ENCODE results near the gene ZBTB46. TPM values are rescaled to one million over a fixed set of nuclear protein-coding genes. Genes with fewer than 3 reads are reported as not detected.

ZBTB46 gene
- total RNA-seq, 1 donor from 2014 or later: 52.2 TPM

- Histone ChIP-seq H3K36me3 (ENCODE audit: control insufficient read depth in 3 of 3, insufficient read depth in 3 of 3, low read length in 3 of 3) (peaks cover 25 to 32% (median 25%) of the 10 kb centered on the region in 3 donors), H3K4me1 (ENCODE audit: control insufficient read depth in 3 of 3, insufficient read depth in 3 of 3, low read length in 3 of 3) (peaks cover 25 to 28% (median 27%) of the 10 kb centered on the region in 3 donors)
These were observed 92.4 kb downstream of the ZBTB46 start for GRCh38 chr20:63738687-63739129.

DNA sequence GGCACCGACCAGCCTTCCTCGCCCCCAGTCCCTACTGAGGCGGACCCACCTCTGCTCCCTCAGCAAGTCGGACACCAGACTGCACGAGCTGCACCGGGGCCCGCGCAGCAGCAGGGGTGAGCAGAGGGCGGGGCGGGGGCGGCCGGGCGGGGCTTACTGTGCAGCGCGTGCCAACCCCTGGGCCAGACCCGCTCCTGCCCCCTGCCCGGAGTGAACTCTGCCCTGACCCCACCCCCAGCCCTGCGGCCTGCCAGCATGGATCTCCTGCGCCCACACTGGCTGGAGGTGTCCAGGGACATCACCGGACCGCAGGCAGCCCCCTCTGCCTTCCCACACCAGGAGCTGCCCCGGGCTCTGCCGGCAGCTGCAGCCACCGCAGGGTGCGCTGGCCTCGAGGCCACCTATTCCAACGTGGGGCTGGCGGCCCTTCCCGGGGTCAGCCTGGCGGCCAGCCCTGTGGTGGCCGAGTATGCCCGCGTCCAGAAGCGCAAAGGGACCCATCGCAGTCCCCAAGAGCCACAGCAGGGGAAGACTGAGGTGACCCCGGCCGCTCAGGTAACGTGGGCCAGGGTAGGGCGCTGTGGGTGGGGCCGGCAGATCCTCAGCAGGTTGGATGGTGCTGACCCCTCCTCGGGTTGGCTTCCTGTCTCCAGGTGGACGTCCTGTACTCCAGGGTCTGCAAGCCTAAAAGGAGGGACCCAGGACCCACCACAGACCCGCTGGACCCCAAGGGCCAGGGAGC, 92.9 kb downstream of the ZBTB46 start:
- Histone ChIP-seq H3K4me3 (ENCODE audit: low read length in 3 of 3) (peak overlapping the region in 2 of 3 donors; percentile 56 to 77), H3K4me1 (ENCODE audit: control insufficient read depth in 3 of 3, insufficient read depth in 3 of 3, low read length in 3 of 3) (peaks cover 25 to 28% (median 27%) of the 10 kb centered on the region in 3 donors), H3K36me3 (ENCODE audit: control insufficient read depth in 3 of 3, insufficient read depth in 3 of 3, low read length in 3 of 3) (peaks cover 22 to 33% (median 26%) of the 10 kb centered on the region in 3 donors), H3K27ac (ENCODE audit: low read depth, low read length) (peak overlapping the region; percentile 97), H3K9ac (ENCODE audit: low read depth in 1 of 3, low read length in 3 of 3) (peak overlapping the region in 2 of 3 donors; percentile 93 to 94), H3K27me3 (ENCODE audit: control insufficient read depth in 3 of 3, insufficient read depth in 3 of 3, low read length in 3 of 3) (no peaks in the 10 kb centered on the region), H3K9me3 (ENCODE audit: control insufficient read depth in 3 of 3, low read length in 3 of 3) (no peaks in the 10 kb centered on the region)

More at GRCh38 chr20:63738687-63739129, 92.4 kb downstream of the ZBTB46 start:
- Histone ChIP-seq H3K9me3 (ENCODE audit: control insufficient read depth in 3 of 3, low read length in 3 of 3) (no peaks in the 10 kb centered on the region), H3K9ac (ENCODE audit: low read depth in 1 of 3, low read length in 3 of 3) (peak overlapping the region; percentile 72 to 94 (median 93)), H3K27me3 (ENCODE audit: control insufficient read depth in 3 of 3, insufficient read depth in 3 of 3, low read length in 3 of 3) (no peaks in the 10 kb centered on the region), H3K4me3 (ENCODE audit: low read length in 3 of 3) (peak overlapping the region in 2 of 3 donors; percentile 76 to 77), H3K27ac (ENCODE audit: low read depth, low read length) (peak overlapping the region; percentile 97)

DNA sequence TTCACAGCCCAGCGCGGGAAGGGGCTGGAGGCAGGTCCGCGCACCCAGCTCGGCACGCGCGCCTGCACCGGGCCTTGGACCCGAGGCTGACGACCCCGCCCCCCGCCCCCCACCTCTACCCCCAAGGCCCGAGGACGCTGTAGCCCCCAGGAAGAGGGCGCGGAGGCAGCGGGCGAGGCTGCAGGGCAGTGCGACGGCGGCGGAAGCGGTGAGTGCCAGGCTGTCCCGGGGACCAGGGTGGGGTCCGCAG, 93.4 kb downstream of the ZBTB46 start:
- peaks cover 20 to 33% (median 25%) of the 10 kb centered on the region in 3 donors for H3K36me3 ChIP-seq (ENCODE audit: control insufficient read depth in 3 of 3, insufficient read depth in 3 of 3, low read length in 3 of 3)
- no peak overlapping the region for H3K9ac ChIP-seq (ENCODE audit: low read depth in 1 of 3, low read length in 3 of 3)
- peaks cover 23 to 28% (median 27%) of the 10 kb centered on the region in 3 donors for H3K4me1 ChIP-seq (ENCODE audit: control insufficient read depth in 3 of 3, insufficient read depth in 3 of 3, low read length in 3 of 3)
- no peak overlapping the region for H3K27ac ChIP-seq (ENCODE audit: low read depth, low read length)
- no peak overlapping the region for H3K4me3 ChIP-seq (ENCODE audit: low read length in 3 of 3)
- H3K9me3 ChIP-seq (ENCODE audit: control insufficient read depth in 3 of 3, low read length in 3 of 3): no peaks in the 10 kb centered on the region
- H3K27me3 ChIP-seq (ENCODE audit: control insufficient read depth in 3 of 3, insufficient read depth in 3 of 3, low read length in 3 of 3): no peaks in the 10 kb centered on the region

DNA sequence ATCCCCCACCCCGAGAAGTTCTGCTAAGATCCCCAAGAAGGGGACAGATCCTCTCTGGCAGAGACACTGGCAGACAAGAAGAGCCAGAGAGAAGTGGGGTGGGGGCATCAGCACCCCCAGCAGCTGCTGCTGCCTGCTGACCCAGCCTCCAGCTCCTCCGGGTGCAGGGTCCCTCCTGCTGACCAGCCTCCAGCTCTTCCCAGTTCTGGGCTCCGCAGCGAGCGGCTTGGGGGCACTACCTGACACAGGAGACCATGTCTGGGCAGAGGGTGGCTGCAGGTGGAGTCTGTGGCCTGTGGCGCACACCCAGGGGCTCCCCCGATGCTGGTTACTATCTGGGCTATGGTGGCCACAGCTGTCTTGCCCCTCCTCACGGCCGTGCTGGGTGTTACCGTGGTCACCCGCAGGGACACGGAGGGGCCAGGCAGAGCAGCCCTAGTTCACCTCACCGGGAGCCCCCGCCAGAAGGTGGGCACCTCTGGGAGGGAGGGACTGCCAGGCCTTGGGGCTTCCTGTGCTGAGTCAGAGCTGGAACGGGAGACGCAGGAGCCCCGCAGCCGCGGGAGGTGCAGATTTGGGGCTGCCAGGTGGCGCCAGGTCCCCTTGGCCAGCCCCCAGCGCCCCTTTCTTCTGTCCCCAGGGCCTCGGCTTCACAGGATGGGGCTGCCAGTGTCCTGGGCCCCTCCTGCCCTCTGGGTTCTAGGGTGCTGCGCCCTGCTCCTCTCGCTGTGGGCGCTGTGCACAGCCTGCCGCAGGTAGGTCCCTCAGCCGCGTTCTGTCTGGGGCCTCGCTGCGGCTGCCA, 94.0 kb downstream of the ZBTB46 start:
- H3K27ac ChIP-seq (ENCODE audit: low read depth, low read length): no peak overlapping the region
- H3K4me1 ChIP-seq (ENCODE audit: control insufficient read depth in 3 of 3, insufficient read depth in 3 of 3, low read length in 3 of 3): peaks cover 22 to 28% (median 25%) of the 10 kb centered on the region in 3 donors
- H3K9ac ChIP-seq (ENCODE audit: low read depth in 1 of 3, low read length in 3 of 3): no peak overlapping the region
- no peaks in the 10 kb centered on the region for H3K27me3 ChIP-seq (ENCODE audit: control insufficient read depth in 3 of 3, insufficient read depth in 3 of 3, low read length in 3 of 3)
- no peaks in the 10 kb centered on the region for H3K9me3 ChIP-seq (ENCODE audit: control insufficient read depth in 3 of 3, low read length in 3 of 3)
- H3K36me3 ChIP-seq (ENCODE audit: control insufficient read depth in 3 of 3, insufficient read depth in 3 of 3, low read length in 3 of 3): peaks cover 19 to 31% (median 25%) of the 10 kb centered on the region in 3 donors
- H3K4me3 ChIP-seq (ENCODE audit: low read length in 3 of 3): no peak overlapping the region

DNA sequence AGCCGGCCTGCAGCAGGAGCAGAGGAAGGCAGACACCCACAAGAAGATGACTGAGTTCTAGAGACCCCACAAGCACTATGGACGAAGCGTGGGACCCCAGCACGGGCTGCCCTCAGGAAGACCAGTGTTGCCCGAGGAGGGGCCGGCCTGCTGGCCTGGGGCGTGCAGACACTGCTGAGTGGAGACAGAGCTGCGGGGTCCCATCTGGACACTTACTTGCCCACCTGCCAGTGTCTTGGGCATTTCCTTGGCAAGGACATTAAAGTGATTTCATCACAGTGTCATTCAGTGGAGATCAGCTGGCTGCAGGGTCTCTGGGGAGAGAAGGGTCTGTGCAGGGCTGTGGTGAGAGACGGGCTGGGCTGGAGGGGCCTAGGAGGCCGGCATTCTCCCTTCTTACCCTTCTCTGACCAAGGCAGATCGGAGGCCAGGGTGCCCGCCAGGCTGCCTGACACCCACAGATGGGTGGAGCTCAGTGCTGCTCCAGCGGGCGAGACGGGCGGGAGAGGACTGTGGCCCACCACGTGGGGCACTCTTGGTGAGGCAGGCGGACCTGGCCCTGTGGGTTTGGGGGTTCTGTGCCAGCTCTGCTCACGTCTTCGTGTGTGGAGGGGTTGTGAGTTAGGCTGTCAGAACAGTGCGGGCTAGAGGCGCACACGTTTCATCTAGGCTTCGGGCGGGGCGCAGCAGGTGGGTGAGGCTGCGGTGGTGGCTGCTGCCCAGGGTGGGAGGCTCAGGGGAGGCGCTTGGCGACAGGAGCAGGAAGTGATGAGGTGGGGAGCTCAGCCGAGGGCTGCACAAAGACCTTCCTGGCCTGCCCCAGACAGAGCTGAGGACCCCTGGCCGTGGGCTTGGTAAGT, 95.0 kb downstream of the ZBTB46 start, which contains the start of gene LIME1:
TSS of gene LIME1 (plus strand) at position 806 of the 860 bp plus-strand sequence. CDS start 886 bp downstream, outside the sequence.
- Histone ChIP-seq H3K4me3 (ENCODE audit: low read length in 3 of 3) (no peak within 1 kb of the TSS), H3K27ac (ENCODE audit: low read depth, low read length) (no peak within 1 kb of the TSS), H3K36me3 (ENCODE audit: control insufficient read depth in 3 of 3, insufficient read depth in 3 of 3, low read length in 3 of 3) (peaks cover 22 to 29% (median 25%) of the 10 kb centered on the region in 3 donors)

DNA sequence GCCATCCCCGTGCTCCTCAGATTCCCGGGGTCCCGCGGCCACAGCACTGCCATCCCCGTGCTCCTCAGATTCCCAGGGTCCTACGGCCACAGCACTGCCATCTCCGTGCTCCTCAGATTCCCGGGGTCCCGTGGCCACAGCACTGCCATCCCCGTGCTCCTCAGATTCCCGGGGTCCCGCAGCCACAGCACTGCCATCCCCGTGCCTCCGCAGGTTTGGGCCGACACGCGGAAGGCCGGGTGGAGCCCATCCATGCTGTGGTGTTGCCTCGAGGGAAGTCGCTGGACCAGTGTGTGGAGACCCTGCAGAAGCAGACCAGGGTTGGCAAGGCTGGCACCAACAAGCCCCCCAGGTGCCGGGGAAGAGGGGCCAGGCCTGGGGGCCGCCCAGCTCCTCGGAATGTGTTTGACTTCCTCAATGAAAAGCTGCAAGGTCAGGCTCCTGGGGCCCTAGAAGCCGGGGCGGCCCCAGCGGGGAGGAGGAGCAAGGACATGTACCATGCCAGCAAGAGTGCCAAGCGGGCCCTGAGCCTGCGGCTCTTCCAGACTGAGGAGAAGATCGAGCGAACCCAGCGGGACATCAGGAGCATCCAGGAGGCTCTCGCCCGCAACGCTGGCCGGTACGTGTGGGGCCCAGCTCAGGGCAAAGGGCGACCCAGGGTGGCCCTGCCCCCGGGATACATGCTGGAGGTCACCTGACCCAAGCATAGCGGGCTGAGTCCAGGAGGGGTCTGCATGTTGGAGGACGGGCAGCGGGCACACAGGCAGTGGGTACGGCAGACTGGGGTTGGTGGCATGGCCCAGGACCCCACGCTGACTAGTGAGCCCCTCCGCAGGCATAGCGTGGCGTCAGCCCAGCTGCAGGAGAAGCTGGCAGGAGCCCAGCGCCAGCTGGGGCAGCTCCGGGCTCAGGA, 95.9 kb downstream of the ZBTB46 start:
- no peak overlapping the region for H3K4me3 ChIP-seq (ENCODE audit: low read length in 3 of 3)
- H3K9ac ChIP-seq (ENCODE audit: low read depth in 1 of 3, low read length in 3 of 3): no peak overlapping the region
- peaks cover 7 to 14% (median 13%) of the 10 kb centered on the region in 3 donors for H3K4me1 ChIP-seq (ENCODE audit: control insufficient read depth in 3 of 3, insufficient read depth in 3 of 3, low read length in 3 of 3)
- peaks cover 25 to 29% (median 25%) of the 10 kb centered on the region in 3 donors for H3K36me3 ChIP-seq (ENCODE audit: control insufficient read depth in 3 of 3, insufficient read depth in 3 of 3, low read length in 3 of 3)
- no peaks in the 10 kb centered on the region for H3K9me3 ChIP-seq (ENCODE audit: control insufficient read depth in 3 of 3, low read length in 3 of 3)
- no peaks in the 10 kb centered on the region for H3K27me3 ChIP-seq (ENCODE audit: control insufficient read depth in 3 of 3, insufficient read depth in 3 of 3, low read length in 3 of 3)
- H3K27ac ChIP-seq (ENCODE audit: low read depth, low read length): no peak overlapping the region

More for the DNA sequence above, 95.0 kb downstream of the ZBTB46 start, which contains the start of gene LIME1:
- H3K27me3 ChIP-seq (ENCODE audit: control insufficient read depth in 3 of 3, insufficient read depth in 3 of 3, low read length in 3 of 3): no peaks in the 10 kb centered on the region
- peaks cover 13 to 20% (median 20%) of the 10 kb centered on the region in 3 donors for H3K4me1 ChIP-seq (ENCODE audit: control insufficient read depth in 3 of 3, insufficient read depth in 3 of 3, low read length in 3 of 3)
- H3K9me3 ChIP-seq (ENCODE audit: control insufficient read depth in 3 of 3, low read length in 3 of 3): no peaks in the 10 kb centered on the region
- no peak within 1 kb of the TSS for H3K9ac ChIP-seq (ENCODE audit: low read depth in 1 of 3, low read length in 3 of 3)

DNA sequence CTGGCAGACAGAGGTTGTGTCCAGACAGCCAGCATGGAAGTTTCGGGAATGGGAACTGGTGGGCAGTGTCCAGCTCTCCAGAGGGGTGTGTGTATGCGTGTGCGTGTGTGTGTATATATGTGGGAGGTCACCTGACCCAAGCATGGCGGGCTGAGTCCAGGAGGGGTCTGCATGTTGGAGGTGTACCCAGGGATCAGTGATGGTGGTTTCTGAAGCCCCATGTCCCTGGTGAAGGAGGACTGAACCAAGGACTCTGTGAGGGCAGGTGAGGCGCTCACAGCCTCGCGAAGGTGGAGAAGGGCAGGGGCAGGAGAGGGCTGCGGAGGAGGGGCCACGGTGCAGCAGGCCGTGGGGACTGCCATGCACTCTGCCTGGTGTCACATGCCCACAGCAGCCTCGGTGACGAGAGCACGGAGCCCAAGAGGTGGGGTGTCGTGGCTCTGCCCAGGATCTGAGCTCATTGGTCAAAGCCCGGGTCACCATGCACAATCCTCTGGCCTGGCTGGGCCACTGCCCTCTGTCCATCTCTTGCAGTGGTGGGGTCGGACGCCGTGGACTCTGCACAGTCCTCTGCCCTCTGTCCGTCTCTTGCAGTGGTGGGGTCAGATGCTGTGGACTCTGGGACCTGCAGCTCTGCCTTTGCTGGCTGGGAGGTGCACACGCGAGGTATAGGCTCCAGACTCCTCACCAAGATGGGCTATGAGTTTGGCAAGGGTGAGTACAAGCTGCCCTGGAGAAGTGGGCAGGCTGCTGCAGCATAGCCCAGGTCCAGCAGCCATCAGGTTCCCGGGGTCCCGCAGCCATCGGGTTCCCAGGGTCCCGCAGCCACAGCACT, 96.7 kb downstream of the ZBTB46 start:
- Histone ChIP-seq H3K9ac (ENCODE audit: low read depth in 1 of 3, low read length in 3 of 3) (no peak overlapping the region), H3K36me3 (ENCODE audit: control insufficient read depth in 3 of 3, insufficient read depth in 3 of 3, low read length in 3 of 3) (peaks cover 27 to 31% (median 30%) of the 10 kb centered on the region in 3 donors), H3K27me3 (ENCODE audit: control insufficient read depth in 3 of 3, insufficient read depth in 3 of 3, low read length in 3 of 3) (no peaks in the 10 kb centered on the region), H3K4me3 (ENCODE audit: low read length in 3 of 3) (no peak overlapping the region), H3K27ac (ENCODE audit: low read depth, low read length) (no peak overlapping the region), H3K4me1 (ENCODE audit: control insufficient read depth in 3 of 3, insufficient read depth in 3 of 3, low read length in 3 of 3) (peaks cover 7 to 14% (median 14%) of the 10 kb centered on the region in 3 donors), H3K9me3 (ENCODE audit: control insufficient read depth in 3 of 3, low read length in 3 of 3) (no peaks in the 10 kb centered on the region)

DNA sequence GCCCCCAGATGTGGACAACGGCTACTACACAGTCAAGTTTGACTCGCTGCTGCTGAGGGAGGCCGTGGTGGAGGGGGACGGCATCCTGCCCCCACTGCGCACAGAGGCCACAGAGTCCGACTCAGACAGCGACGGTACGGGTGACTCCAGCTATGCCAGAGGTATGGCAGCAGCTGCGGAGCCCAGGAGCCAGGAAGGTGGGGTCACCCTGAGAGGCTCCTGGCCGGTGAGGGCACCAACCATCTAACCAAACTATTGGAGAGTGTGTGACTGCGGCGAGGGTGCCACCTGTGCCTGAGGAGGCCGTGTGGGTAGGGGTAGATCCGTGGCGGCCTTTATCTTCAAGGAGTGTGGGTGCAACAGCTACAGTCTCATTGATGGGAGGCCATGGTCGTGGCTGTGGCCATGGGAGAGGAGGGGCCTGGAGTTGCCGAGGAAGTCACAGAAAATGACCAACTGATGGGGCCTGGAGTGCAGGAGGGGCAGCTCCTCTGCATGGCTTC, 97.4 kb downstream of the ZBTB46 start:
- H3K36me3 ChIP-seq (ENCODE audit: control insufficient read depth in 3 of 3, insufficient read depth in 3 of 3, low read length in 3 of 3): peaks cover 27 to 31% (median 30%) of the 10 kb centered on the region in 3 donors
- H3K4me1 ChIP-seq (ENCODE audit: control insufficient read depth in 3 of 3, insufficient read depth in 3 of 3, low read length in 3 of 3): peaks cover 6 to 13% (median 10%) of the 10 kb centered on the region in 3 donors
- no peak overlapping the region for H3K9ac ChIP-seq (ENCODE audit: low read depth in 1 of 3, low read length in 3 of 3)
- H3K27me3 ChIP-seq (ENCODE audit: control insufficient read depth in 3 of 3, insufficient read depth in 3 of 3, low read length in 3 of 3): no peaks in the 10 kb centered on the region
- H3K4me3 ChIP-seq (ENCODE audit: low read length in 3 of 3): no peak overlapping the region
- no peak overlapping the region for H3K27ac ChIP-seq (ENCODE audit: low read depth, low read length)
- no peaks in the 10 kb centered on the region for H3K9me3 ChIP-seq (ENCODE audit: control insufficient read depth in 3 of 3, low read length in 3 of 3)
